Astrocyte (in vitro differentiated cells and primary cell): Measurements from ENCODE around the gene SRMS.

Source experiments
- EZH2 ChIP-seq: IDR thresholded peaks from 2 replicates; pipeline ENCODE4 v1.6.1; 2012; ENCODE audit warnings: mild to moderate bottlenecking, low read length, inconsistent platforms; ENCODE audit not compliant: insufficient read depth
- TF ChIP-seq, protein P1 (sequence below): IDR thresholded peaks from 2 replicates; pipeline ENCODE4 v1.5.1; 2011; ENCODE audit warnings: low read depth, mild to moderate bottlenecking, inconsistent platforms, low read length, moderate library complexity; ENCODE audit not compliant: insufficient read depth

DNA sequence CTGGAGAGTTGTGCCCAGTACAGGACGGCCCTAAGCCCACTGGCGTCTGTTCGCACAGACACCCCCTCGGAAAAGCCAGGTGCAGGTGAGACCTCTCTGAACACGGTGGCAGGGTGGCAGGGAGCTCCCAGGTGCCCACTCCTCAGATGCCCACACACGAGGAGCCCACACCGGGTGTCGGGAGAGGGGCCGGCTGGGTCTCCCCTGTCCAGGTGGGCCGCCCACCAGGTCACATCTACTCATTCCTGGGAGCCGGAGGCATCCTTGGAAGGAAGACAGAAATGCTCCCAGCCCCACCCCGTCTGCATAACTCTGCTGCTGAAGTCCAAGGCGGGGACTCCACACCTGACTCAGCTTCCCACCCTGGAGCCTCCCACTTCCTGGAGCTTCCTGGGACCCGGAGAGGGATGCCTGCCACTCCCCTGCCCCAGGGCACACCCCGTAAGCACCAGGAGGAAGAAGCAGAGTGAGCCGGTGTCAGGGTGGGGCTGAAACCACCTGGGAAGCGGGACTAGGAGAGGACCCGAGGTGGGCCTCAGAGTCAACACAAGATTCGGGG, 2.5 kb downstream of the SRMS start:
- TF ChIP-seq, protein P1, sequence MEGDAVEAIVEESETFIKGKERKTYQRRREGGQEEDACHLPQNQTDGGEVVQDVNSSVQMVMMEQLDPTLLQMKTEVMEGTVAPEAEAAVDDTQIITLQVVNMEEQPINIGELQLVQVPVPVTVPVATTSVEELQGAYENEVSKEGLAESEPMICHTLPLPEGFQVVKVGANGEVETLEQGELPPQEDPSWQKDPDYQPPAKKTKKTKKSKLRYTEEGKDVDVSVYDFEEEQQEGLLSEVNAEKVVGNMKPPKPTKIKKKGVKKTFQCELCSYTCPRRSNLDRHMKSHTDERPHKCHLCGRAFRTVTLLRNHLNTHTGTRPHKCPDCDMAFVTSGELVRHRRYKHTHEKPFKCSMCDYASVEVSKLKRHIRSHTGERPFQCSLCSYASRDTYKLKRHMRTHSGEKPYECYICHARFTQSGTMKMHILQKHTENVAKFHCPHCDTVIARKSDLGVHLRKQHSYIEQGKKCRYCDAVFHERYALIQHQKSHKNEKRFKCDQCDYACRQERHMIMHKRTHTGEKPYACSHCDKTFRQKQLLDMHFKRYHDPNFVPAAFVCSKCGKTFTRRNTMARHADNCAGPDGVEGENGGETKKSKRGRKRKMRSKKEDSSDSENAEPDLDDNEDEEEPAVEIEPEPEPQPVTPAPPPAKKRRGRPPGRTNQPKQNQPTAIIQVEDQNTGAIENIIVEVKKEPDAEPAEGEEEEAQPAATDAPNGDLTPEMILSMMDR, result no peak
- TF ChIP-seq EZH2, result no peak
